ENCODE data around the gene PIKFYVE.
"Not testable (repeated sequence)": the region's sequence is repeated elsewhere in the genome, so short reads cannot be mapped to it uniquely, and the experiment has no call there.

PIKFYVE gene, protein sequence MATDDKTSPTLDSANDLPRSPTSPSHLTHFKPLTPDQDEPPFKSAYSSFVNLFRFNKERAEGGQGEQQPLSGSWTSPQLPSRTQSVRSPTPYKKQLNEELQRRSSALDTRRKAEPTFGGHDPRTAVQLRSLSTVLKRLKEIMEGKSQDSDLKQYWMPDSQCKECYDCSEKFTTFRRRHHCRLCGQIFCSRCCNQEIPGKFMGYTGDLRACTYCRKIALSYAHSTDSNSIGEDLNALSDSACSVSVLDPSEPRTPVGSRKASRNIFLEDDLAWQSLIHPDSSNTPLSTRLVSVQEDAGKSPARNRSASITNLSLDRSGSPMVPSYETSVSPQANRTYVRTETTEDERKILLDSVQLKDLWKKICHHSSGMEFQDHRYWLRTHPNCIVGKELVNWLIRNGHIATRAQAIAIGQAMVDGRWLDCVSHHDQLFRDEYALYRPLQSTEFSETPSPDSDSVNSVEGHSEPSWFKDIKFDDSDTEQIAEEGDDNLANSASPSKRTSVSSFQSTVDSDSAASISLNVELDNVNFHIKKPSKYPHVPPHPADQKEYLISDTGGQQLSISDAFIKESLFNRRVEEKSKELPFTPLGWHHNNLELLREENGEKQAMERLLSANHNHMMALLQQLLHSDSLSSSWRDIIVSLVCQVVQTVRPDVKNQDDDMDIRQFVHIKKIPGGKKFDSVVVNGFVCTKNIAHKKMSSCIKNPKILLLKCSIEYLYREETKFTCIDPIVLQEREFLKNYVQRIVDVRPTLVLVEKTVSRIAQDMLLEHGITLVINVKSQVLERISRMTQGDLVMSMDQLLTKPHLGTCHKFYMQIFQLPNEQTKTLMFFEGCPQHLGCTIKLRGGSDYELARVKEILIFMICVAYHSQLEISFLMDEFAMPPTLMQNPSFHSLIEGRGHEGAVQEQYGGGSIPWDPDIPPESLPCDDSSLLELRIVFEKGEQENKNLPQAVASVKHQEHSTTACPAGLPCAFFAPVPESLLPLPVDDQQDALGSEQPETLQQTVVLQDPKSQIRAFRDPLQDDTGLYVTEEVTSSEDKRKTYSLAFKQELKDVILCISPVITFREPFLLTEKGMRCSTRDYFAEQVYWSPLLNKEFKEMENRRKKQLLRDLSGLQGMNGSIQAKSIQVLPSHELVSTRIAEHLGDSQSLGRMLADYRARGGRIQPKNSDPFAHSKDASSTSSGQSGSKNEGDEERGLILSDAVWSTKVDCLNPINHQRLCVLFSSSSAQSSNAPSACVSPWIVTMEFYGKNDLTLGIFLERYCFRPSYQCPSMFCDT (N-terminal part only)
- total RNA-seq: 80.2 to 168 (median 152) reads per million in 3 experiments

DNA sequence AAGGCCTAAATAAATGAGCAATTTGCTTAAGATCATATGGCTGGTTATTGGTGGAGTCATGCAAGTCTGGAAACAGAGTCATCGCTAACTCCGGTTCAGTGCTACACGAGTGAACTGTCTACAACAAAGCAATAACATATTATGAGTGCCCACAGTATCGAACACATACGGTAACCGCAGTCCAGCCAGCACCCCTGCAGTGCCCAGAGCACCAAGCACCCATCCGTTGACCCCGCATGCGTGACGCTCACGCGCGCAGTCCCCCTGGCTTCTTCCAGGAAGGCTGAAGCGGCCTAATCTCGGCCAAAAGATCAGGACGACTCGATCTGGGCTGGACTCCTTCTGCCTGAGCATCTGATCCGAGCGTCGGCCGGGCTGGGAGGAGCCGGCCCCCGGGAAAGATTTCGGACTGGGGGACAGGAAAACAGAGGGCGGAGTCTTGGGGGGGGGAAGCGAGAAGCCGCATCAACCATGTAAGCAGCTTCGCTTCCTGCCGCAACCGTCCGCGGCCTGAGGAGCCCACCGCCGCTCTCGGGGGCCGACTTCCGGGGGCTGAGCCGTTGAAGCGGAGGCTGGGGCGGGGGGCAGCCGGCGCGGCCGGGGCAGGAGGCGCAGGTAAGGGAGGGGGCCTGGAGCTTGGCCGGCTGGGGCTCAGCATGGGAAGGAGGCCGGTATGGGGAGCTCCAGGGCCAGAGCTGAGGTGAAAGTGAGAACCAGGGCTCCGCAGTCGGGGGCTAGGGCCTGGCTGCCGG, at the start of gene PIKFYVE:
TSS of gene PIKFYVE (plus strand) at position 455 of the 752 bp plus-strand sequence. CDS start 5,265 bp downstream, outside the sequence.
- peak; percentile 87 for DNase-seq

DNA sequence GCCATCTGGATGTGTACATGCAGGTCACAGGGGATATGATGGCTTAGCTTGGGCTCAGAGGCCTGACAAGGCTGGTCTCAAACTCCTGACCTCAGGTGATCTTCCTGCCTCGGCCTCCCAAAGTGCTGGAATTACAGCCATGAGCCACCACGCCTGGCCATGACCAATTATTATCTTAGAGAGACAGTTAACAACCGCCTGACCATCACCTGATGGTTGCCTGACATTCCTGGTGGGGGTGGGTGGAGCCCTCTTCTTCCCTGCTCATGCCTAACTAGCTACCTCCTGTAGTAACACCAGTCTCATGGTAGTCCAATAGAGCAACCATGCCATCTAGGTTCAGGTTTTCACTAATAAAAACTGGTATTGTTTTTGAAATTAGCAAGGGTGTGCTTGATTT, 44.2 kb upstream of the PIKFYVE start:
- not testable (repeated sequence) for DNase-seq

DNA sequence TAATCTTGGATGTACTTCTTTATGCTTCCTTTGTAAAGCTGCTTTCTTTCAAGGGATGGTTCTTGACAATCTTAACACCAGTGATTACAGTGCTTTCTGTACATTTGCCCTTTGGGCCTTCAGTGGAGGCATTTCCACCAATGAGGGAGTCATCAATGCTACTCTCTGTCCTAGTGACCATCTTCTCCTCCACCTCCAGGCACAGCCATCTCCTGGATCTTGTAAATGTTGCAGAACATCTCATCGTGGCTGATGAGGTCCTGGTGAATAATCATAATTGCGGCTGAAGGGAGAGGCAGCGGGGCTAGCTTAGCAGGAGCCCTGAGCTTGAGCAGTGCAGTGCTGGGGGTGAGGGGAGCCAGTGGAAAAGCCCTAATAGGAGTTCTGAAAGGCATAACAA, 43.7 kb upstream of the PIKFYVE start:
- no peak for DNase-seq

DNA sequence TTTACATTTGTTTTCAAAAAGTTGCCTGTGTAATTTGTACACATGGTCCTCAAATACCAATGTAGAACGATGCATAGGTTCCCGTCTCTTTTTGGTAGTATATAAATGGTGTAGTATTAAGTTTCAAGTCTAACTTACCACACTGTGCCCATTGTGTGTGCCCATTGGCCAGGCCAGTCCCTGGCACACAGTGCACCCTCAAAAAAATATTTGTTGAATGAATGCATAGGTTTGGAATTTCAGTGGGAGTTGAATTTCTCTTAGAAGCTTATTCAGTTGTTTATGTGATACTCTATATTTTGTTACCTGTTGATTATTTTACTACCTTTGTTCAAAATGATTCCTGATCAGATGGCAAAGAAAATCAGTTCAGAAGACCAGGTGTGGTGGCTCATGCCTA, 41.3 kb upstream of the PIKFYVE start:
- DNase-seq: no peak

DNA sequence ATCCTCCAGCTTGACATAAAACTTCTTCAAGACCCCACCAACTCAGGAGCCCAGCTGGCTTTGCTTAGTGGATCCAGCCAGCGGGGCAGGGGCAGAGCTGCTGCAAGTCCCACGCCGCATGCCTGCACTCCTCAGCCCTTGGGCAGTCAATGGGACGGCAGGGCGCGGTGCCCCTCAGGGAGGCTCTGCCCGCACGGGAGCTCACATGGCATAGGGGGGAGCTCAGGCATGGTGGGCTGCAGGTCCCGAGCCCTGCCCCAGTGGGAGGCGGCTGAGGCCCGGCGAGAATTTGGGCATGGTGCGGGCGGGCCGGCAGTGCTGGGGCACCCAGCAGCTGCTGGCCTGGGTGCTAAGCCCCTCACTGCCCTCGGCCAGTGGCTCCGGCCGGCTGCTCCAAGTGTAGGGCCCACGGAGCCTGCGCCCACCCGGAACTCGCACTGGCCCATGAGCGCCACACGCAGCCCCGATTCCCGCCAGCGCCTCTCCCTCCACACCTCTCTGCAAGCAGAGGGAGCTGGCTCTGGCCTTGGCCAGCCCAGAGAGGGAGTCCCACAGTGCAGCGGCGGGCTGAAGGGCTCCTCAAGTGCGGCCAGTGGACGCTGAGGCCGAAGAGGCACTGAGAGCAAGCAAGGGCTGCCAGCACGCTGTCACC, 38.3 kb upstream of the PIKFYVE start:
- DNase-seq: no peak

DNA sequence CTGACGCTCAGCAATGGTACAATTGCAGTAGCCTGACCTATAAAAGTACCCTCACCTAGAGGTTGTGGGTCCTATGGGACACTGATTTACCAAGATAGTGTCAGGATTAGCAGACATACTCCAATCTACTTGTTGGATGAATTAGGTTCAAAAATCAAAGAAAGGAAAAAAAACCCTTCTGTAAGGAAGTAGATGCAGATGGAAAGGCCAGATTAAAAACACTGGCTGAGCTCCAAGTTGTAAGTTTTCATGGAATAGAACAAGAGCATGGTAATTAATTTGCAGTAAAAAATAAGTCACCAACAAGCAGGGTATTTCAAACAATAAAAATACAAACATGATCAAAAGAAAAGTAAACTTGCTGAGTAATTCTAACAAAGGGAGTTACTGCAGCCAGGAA, 37.6 kb upstream of the PIKFYVE start:
- no peak for DNase-seq

DNA sequence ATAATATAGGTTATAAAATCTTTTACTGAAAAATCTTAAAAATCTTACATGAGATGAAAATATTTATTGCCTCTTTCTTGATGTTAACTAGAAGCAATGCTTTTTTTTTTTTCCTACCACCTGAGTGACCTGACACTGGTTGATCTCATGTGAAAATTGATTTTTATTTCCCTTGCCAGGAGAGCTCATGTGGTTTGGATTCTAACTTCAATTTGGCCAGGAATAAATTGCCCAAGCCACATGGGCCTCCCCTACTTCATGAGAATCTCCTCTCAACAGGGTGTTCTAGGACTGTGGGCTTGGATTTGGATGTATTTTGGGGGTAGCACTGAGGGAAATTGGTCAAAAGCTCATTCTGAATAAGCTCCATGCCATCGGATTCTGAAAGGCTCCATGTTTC, 31.3 kb upstream of the PIKFYVE start:
- DNase-seq: no peak

DNA sequence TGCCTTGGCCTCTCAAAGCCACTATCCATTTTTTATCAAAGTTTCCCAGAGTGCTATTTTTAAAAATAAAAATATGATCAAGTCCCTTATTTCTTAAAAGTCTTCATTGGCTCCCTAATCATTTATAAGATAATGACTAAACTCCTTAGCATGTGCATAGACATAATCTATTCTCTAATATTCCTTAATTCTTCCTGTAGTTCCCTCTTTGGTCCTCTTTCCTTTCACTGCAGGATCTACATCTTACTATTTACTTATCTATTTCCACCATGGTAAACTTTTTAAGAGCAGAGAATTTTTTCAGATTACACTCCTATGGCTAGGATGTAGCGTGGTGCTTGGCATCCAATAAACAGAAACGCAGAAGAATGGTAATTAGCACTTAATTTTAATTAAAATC, 30.2 kb upstream of the PIKFYVE start:
- no peak for DNase-seq

DNA sequence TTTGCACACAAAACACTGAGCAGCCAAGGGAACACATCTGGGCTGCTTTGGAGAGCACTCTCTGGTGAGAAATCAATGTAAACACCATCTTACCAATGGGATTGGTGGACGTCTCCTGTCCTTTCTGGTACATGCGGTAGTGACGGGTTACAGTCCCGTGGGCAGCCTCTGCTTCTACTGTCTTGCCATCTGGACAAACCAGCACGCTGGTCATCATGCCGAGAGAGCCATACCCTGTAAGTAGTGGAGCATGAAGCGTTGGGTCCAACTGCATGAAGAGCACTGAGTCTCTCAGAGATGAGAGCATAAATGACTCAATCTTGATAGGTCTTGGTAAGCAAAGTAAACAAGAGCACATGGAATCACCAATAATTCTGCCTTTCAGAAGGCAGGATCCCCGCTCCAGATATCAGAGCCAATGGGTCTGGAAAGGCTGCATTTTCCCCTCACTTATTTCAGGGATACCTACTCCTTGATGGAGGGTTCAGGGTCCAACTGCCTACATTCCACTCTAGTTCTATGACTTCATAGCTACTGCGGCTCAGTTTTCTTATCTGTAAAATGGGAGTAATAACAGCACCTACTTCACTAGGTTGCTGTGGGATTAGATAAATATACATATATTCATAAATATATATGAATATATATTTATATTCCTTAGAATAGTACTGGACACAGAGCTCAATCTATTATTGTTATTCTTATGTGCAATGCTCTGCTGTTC, 26.1 kb upstream of the PIKFYVE start:
- no peak for DNase-seq

DNA sequence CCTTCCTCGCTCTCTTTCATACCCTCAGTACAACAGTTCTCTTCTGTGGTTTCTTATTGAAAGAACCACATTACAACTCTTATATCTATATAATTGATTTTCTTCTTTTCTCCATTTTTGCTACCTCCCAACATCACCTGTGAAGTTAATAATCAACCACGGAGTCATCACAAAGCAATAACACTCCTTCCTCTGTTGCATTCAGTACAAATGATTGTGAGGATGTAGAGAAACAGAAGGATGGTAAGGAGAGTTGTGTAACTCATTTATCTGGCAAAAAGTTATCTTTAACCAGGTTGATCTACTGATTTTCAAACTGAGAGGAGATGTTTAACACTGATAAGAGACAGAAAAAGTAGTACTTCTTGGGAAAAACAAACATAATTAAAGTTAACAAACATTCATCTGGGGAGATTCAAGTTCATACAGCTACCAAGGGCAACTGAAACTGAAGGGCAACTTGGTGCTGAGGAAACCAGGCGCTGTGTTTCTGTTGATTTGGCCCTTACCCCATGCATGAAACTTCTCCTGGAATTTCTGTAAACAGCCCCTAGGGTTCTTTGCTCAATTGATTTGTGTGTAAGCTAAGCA, 25.3 kb upstream of the PIKFYVE start:
- no peak for DNase-seq

DNA sequence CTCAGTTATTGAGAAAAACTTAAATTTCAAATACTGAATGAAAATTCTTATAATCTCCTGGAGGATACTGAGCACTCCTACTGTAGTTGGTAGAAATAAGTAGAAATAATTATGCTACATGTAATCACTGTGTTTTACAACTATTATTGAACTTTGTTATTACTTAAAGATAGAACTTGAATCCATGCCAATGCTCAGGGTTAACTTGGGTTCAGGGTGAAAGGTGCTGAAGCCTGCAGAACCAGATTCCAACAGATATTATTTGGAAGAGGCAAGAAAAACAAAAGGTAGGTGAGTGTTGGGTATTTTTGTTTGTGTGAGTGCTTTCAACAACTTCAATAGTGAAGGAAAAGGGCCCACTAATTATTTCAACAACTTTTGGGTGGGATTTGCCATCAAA, 21.6 kb upstream of the PIKFYVE start:
- no peak for DNase-seq

DNA sequence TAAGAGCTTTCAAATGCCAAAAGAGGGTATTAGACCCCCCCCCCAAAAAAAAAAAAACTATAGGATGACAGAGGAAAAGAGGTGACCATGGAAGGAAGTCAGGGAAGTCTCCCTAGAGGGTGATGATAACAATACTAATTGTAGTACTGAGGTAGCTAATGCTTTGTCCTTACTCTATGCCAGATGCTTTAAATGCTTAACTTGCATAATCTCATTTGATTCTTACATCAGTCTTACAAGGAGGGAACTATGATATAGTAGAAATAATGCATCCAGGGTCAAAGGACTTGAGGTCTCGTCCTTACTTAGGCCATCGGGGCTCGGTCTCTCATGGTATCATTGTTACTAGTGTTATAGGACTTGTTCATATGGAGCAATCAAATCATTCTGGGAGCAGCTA, 20.3 kb upstream of the PIKFYVE start:
- no peak for DNase-seq

DNA sequence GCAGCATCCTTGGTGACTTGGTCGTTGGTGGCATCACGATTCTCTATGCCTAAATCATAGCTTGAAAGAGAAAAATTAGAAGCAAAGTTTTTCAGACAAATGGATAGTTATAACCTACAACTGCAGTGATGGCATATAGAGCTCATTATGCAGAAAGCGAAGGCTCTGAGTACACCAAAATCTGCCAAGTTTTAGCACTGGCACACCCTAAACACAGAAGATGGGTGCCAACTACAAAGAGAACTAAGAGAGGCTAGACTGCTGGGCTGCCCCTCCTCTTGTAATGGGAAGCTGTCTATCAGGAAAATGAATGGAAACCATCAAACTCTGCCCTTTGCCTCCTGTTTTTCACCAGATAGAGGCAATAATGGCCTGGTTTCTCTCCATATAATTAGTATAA, 17.5 kb upstream of the PIKFYVE start:
- no peak for DNase-seq

DNA sequence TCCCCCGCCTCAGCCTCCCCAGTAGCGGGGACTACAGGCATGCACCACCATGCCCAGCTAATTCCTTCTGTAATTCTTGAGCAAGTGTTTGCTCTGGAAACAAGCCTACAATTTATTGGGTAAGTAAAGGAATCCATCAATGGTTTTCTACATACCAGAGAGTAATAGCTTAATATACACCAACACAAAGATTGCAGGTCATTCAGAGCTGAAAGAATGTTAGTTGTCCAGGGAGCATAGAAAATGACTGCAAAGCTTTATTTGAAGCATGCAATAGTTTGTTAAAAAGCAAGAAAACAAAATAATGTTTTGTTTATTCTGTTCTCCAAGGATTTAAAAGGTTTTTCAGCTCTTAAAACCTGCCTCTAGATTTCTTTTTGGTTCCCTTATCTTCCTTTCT, 16.8 kb upstream of the PIKFYVE start:
- DNase-seq: no peak

DNA sequence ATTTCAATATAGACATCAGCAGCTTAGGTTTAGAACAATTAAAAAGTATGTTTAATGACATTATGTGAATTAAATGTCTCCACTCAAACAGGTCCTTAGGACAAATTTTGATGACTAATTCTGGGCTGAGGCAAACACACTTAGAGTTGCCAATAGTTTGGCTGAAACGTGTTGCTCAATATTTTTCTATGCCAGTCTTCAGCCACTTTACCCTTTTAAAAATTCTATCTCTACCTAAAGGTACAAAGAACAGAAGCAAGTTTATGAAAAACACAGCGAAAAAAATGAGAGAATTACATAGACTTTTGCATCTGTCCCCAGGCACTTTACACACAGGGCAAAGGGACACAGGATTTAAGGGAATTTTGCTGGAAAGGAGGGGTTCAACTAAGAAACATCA, 15.7 kb upstream of the PIKFYVE start:
- DNase-seq: no peak

DNA sequence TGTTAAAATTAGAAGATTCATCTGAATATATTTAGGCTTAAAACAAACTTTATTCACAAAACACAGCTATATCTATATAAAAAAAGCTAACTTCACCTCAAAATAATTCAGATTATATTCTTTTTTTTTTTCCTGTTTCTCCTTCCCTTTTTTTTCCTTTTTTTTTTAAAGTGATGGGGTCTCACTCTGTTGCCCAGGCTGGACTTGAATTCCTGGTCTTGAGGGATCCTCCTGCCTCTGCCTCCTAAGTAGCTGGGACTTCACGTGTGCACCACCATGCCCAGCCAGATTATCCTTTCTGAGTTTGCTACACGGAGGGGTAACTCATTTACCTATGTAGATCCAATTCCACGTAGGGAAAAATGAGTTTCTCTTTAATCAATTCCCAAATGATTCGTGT, 15.0 kb upstream of the PIKFYVE start:
- no peak for DNase-seq

DNA sequence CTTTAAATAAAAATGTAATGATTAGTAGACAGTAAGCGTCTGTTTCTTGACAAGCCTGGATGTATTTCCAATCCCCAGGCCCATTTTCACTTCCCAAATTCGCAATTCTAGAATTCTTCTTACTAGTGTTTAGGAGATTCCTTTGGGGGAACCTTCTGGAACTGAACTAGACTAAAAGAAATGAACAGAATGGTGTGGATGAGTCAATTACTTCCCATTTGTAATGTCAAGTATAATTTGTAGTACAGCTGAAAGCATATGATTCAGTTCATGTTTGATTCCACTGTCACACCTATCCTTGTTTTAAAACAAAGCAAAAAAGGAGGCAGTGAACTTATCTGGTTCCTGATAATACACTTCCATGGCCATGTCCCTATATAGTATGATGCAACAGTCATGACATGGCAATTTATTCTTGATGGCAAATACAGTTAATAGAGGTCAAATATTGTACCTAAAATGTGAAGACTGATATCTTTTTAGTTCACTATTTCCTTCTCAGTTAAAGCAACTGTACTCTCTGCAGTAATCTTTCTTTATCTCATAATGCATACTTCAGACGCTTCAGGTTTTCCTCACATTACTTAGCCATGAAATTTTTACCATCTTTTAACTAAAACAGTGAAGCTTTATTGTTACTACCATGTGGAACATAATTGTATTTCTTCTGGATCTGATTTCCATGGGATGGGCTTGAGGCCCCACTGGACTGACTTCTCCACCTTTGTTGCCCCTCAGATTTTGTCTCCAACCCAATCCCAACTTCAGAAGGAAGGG, 13.2 kb upstream of the PIKFYVE start:
- DNase-seq: no peak

DNA sequence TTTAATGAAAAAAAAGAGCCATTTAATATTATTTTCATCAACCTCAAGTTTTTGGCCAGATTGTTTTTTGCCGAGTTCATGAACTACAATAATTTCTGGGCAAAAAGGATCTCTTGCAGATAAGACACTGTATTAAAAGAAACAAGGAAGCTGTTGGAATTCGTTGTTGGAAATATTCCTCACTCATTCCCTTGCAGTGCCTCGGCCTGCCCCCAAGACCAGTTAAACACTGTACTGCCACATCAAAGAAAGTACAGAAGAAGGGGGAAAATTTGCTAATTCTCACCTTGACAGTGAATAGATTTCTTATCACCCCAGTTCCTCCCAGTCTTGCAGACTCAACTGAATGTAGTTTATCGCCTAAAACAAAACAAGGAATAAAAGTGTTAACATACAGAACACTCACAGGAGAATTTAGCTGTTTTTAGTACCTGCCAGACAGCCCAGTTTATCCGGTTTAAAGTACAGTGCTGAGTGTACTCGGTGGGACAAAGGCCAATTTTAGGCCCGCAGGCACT, 12.4 kb upstream of the PIKFYVE start:
- no peak for DNase-seq

DNA sequence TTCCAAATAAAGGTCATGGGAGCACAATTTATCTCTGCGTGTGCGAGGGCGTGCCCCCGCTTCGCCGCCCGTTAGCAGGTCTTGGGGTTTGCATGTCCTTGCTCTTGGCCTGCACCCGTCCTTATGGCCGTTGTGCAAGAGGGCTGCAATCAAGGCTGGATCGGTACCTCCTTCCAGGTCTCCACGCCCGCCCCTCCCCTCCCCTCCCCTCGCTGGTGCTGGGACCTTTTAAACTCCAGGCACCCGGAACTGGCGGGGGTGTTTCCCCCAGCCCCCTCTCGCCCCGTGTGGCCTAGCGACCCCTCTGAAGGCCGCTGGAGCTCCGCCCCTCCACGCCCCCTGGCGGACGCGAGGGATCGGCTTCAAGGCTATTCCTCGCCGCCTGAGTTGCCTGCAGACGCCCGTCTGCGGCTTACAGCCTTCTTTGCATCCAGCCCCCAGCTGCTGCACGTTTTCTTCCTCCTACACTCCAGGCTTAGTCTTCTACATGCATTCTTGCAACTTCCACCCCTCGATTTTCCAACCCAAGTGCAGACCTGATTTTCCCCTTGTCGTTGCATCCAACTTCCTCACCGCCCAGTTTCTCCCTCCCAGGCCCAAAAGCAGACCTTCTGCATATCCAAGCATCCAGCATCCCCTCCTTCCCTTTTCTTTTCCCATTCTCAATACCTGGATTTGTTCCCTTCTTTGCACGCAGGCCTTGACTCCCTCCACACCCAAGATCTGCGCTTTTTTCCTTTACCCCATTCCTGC, 11.8 kb upstream of the PIKFYVE start:
- peak; percentile 71 for DNase-seq

Data from central memory CD4-positive, alpha-beta T cell (primary cell).